ENCODE measurements around the gene LEMD3. TPM values are rescaled to one million over a fixed set of nuclear protein-coding genes. Genes with fewer than 3 reads are reported as not detected.

The LEMD3 gene
- total RNA-seq, 1 experiment from 2014 or later = 26.9 TPM

- in situ Hi-C loops (cut with HindIII; ENCODE audit: low pct_unique_long_range_greater_than_20kb, low sequenced_read_pairs) = no loop called here
- no peak overlapping the region for H3K27ac ChIP-seq (ENCODE audit: low read length)
- POLR2A ChIA-PET = no interaction called here
- no peaks in the 10 kb centered on the region for H3K4me1 ChIP-seq (ENCODE audit: control insufficient read depth, insufficient read depth, low read length)
- no peaks in the 10 kb centered on the region for H3K36me3 ChIP-seq (ENCODE audit: control insufficient read depth, insufficient read depth, low read length)
- intact Hi-C loops (cut with micrococcal nuclease; ENCODE audit: unreplicated experiment) = no loop called here
- ATAC-seq (no peak), DNase-seq (ENCODE audit: low read depth, low spot score) (no peak)
- no peaks in the 10 kb centered on the region for H3K9me3 ChIP-seq (ENCODE audit: control insufficient read depth, insufficient read depth, low read depth, low read length)
- CTCF ChIA-PET = no interaction called here
- no peak overlapping the region for H3K4me3 ChIP-seq (ENCODE audit: low read depth in 2 of 2, low read length in 2 of 2)
- no TSS peak for BruUV-seq (replicated peaks)
- TF ChIP-seq POLR2AphosphoS5 (IDR thresholded peaks at IDR 0.05; ENCODE audit: low read depth, low read length) (no peak), REST (IDR thresholded peaks at IDR 0.05; ENCODE audit: insufficient read depth in 1 of 2, low read depth in 2 of 2, low read length in 1 of 2) (no peak), TCF7L2 (IDR thresholded peaks at IDR 0.05; ENCODE audit: low read depth, low read length) (no peak), CTCF (IDR thresholded peaks at IDR 0.05) (no peak), SIN3A (IDR thresholded peaks at IDR 0.05; ENCODE audit: borderline replicate concordance, insufficient read depth, low read depth, low read length) (no peak)
- peaks cover 30% of the 10 kb centered on the region for H3K27me3 ChIP-seq (ENCODE audit: control insufficient read depth, insufficient read depth, low read length)
Measured at GRCh38 chr12:65140738-65141137, 28.6 kb upstream of the LEMD3 start.

- ChIA-PET POLR2A (no interaction called here), CTCF (interaction anchor here (0.6 kb wide), 1 partner anchor 74 kb away, joined by 4 read pairs; no protein-coding TSS in a partner anchor)
- H3K4me1 ChIP-seq (ENCODE audit: control insufficient read depth, insufficient read depth, low read length) = no peaks in the 10 kb centered on the region
- no peak for ATAC-seq
- BruUV-seq (replicated peaks) = no TSS peak
- H3K36me3 ChIP-seq (ENCODE audit: control insufficient read depth, insufficient read depth, low read length) = no peaks in the 10 kb centered on the region
- H3K9me3 ChIP-seq (ENCODE audit: control insufficient read depth, insufficient read depth, low read depth, low read length) = no peaks in the 10 kb centered on the region
- TF ChIP-seq CTCF (IDR thresholded peaks at IDR 0.05) (no peak), POLR2AphosphoS5 (IDR thresholded peaks at IDR 0.05; ENCODE audit: low read depth, low read length) (no peak), REST (IDR thresholded peaks at IDR 0.05; ENCODE audit: insufficient read depth in 1 of 2, low read depth in 2 of 2, low read length in 1 of 2) (no peak), TCF7L2 (IDR thresholded peaks at IDR 0.05; ENCODE audit: low read depth, low read length) (no peak)
- peaks cover 32% of the 10 kb centered on the region for H3K27me3 ChIP-seq (ENCODE audit: control insufficient read depth, insufficient read depth, low read length)
- no peak overlapping the region for H3K27ac ChIP-seq (ENCODE audit: low read length)
- intact Hi-C loops (cut with micrococcal nuclease; ENCODE audit: unreplicated experiment) = no loop called here
- DNase-seq (ENCODE audit: low read depth, low spot score) = no peak
- in situ Hi-C loops (cut with HindIII; ENCODE audit: low pct_unique_long_range_greater_than_20kb, low sequenced_read_pairs) = no loop called here
- H3K4me3 ChIP-seq (ENCODE audit: low read depth in 2 of 2, low read length in 2 of 2) = no peak overlapping the region
Measured at GRCh38 chr12:65147312-65147905, 22.0 kb upstream of the LEMD3 start.
